Fibroblast of pulmonary artery (primary cell): Measurements from ENCODE around the gene IL21R.
"Not testable (repeated sequence)": the region's sequence is repeated elsewhere in the genome, so short reads cannot be mapped to it uniquely, and the experiment has no call there.

Source experiments
- DNase-seq: peaks from one replicate; pipeline ENCODE4 v3.0.0-alpha.2; 2010; ENCODE audit warnings: low read depth
- H3K4me3 ChIP-seq: replicated peaks from 2 replicates; pipeline ENCODE4 v1.5.1; 2011; ENCODE audit warnings: low read depth, mild to moderate bottlenecking, control low read depth, low read length, moderate library complexity
- TF ChIP-seq, protein P1 (sequence below): IDR thresholded peaks from 2 replicates; pipeline ENCODE4 v1.5.1; 2011; ENCODE audit warnings: mild to moderate bottlenecking, control low read depth, low read length, inconsistent platforms; ENCODE audit errors: missing control alignments

IL21R gene

DNA sequence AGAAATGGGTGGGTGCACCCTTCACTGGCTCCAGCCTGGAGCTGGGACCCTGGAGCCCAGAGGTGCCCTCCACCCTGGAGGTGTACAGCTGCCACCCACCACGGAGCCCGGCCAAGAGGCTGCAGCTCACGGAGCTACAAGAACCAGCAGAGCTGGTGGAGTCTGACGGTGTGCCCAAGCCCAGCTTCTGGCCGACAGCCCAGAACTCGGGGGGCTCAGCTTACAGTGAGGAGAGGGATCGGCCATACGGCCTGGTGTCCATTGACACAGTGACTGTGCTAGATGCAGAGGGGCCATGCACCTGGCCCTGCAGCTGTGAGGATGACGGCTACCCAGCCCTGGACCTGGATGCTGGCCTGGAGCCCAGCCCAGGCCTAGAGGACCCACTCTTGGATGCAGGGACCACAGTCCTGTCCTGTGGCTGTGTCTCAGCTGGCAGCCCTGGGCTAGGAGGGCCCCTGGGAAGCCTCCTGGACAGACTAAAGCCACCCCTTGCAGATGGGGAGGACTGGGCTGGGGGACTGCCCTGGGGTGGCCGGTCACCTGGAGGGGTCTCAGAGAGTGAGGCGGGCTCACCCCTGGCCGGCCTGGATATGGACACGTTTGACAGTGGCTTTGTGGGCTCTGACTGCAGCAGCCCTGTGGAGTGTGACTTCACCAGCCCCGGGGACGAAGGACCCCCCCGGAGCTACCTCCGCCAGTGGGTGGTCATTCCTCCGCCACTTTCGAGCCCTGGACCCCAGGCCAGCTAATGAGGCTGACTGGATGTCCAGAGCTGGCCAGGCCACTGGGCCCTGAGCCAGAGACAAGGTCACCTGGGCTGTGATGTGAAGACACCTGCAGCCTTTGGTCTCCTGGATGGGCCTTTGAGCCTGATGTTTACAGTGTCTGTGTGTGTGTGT, 46.8 kb downstream of the IL21R start:
- TF ChIP-seq, protein P1, sequence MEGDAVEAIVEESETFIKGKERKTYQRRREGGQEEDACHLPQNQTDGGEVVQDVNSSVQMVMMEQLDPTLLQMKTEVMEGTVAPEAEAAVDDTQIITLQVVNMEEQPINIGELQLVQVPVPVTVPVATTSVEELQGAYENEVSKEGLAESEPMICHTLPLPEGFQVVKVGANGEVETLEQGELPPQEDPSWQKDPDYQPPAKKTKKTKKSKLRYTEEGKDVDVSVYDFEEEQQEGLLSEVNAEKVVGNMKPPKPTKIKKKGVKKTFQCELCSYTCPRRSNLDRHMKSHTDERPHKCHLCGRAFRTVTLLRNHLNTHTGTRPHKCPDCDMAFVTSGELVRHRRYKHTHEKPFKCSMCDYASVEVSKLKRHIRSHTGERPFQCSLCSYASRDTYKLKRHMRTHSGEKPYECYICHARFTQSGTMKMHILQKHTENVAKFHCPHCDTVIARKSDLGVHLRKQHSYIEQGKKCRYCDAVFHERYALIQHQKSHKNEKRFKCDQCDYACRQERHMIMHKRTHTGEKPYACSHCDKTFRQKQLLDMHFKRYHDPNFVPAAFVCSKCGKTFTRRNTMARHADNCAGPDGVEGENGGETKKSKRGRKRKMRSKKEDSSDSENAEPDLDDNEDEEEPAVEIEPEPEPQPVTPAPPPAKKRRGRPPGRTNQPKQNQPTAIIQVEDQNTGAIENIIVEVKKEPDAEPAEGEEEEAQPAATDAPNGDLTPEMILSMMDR = no peak
- no peak overlapping the region for H3K4me3 ChIP-seq
- DNase-seq = no peak

DNA sequence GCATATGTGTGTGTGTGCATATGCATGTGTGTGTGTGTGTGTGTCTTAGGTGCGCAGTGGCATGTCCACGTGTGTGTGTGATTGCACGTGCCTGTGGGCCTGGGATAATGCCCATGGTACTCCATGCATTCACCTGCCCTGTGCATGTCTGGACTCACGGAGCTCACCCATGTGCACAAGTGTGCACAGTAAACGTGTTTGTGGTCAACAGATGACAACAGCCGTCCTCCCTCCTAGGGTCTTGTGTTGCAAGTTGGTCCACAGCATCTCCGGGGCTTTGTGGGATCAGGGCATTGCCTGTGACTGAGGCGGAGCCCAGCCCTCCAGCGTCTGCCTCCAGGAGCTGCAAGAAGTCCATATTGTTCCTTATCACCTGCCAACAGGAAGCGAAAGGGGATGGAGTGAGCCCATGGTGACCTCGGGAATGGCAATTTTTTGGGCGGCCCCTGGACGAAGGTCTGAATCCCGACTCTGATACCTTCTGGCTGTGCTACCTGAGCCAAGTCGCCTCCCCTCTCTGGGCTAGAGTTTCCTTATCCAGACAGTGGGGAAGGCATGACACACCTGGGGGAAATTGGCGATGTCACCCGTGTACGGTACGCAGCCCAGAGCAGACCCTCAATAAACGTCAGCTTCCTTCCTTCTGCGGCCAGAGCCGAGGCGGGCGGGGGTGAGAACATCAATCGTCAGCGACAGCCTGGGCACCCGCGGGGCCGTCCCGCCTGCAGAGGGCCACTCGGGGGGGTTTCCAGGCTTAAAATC, 47.6 kb downstream of the IL21R start:
- no peak overlapping the region for H3K4me3 ChIP-seq
- TF ChIP-seq, protein P1 = no peak
- no peak for DNase-seq

DNA sequence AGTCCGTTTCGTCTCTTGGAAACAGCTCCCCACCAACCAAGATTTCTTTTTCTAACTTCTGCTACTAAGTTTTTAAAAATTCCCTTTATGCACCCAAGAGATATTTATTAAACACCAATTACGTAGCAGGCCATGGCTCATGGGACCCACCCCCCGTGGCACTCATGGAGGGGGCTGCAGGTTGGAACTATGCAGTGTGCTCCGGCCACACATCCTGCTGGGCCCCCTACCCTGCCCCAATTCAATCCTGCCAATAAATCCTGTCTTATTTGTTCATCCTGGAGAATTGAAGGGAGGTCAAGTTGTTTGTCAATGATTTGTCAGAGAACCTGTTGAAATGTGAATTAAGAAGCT, 48.2 kb downstream of the IL21R start:
- no peak for DNase-seq
- TF ChIP-seq, protein P1 = no peak

DNA sequence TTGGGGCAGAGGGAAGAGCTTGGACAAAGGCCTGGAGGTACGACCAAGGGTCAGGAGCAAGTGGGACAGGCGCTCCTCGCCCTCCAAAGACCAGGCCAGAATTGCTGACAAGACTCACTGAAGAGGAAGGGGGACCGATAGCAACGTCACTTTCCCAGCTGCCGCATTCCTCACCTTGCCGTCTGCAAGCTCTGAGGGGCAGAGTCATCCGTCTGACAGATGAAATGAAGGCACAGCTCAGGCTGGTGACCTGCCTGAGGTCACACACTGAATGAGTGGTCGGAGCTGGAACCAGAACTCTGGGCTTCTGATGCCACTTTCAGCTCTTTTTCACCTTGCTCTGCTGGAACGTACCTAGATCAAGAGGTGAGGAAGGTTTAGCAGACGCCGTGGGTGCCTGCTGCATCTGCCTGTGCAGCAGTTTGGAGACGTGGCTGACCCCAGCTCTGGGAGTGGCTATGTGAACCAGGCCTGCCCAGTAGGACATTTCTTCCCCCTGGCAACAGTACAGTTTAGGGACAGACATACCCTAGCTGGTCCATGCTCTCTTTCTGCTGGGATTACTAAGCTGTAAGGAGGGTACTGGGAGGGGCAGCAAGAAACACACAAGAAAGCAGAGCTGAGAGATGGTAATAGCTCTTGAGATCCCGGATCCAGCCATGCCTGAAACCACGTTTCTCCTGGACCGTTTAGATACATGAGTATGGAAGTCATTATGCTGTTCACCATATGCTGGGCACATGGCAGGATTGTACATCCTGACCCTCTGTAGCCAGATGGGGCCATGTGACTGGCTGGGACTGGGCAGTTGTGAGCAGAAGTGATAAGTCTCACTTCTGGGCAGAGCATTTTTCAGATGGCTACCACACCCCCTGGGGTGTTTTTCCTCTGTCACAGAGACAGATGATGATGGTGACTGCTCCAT, 50.9 kb downstream of the IL21R start:
- no peak for DNase-seq
- no peak overlapping the region for H3K4me3 ChIP-seq
- TF ChIP-seq, protein P1 = no peak

More for the DNA sequence above, 48.2 kb downstream of the IL21R start:
- H3K4me3 ChIP-seq = no peak overlapping the region

DNA sequence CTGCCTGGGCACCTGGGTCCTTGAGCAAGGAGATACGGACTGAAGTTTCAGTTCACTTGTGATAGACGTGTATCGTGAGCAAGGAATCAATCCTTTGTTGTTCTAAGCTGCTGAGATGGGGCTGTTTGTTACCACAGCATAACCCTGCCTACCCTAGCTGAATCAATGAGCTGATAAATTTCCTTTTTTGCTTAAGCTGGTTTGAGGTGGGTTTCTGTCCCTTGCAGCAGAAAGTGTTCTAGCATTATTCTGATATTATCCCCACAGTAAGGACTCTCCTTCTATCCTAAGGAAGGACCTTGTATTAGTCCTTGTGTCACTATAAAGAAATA, 51.5 kb downstream of the IL21R start:
- TF ChIP-seq, protein P1 = no peak
- H3K4me3 ChIP-seq = no peak overlapping the region
- DNase-seq = no peak

DNA sequence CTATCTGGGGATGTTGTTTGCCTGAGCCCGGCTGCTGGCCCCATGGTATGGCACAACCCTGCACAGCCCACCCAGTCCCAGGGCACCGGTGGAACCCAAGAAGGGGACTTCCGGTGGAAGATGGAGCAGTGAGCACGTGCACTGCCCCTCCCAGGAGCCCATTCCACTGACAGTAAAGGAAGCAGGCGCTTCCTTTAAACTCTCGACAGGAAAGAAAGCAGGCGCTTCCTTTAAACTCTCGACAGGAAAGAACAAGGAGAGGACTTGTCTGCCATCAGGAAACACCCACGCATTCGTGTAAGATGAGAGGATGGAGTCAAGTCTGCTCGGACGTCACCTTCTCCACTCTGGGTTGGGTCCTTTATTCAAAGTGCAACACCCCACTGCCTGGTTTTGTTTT, 53.7 kb downstream of the IL21R start:
- TF ChIP-seq, protein P1 = no peak
- H3K4me3 ChIP-seq = no peak overlapping the region
- peak; percentile 60 for DNase-seq

DNA sequence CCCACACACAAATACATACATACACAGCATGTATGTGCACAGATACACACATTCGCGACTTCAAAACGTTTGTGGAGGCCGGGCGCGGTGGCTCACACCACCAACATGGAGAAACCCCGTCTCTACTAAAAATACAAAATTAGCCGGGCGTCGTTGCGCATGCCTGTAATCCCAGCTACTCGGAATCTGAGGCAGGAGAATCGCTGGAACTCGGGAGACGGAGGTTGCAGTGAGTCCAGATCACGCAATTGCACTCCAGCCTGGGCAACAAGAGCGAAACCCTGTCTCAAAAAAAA, 55.6 kb downstream of the IL21R start:
- H3K4me3 ChIP-seq, DNase-seq: not testable (repeated sequence)
